GM12878 (cell line): ENCODE measurements around the gene HPSE2. TPM values are rescaled to one million over a fixed set of nuclear protein-coding genes. Genes with fewer than 3 reads are reported as not detected.

Source experiments
- ATAC-seq: fragments of 200-7000 bp; cut with Tn5 transposase; 3 replicates; pipeline ENCODE4 v1.9.1; 2020; ENCODE audit warnings: mild to moderate bottlenecking, moderate library complexity
- BruUV-seq: library from RNA; stranded (reverse); fragments of 400-500 nt; replicated peaks from 2 replicates; lab custom pipeline; 2021; lab: Mats Ljungman, UMichigan
- CTCF ChIA-PET: fragments of 300-600 bp; sonication (Branson Sonifier 250); formaldehyde crosslinking; extraction: SDS; loops from one replicate; lab custom pipeline; 2021; ENCODE audit warnings: inconsistent platforms; lab: Yijun Ruan, JAX
- POLR2A ChIA-PET: fragments of 350-600 bp; formaldehyde crosslinking; extraction: SDS; loops from one replicate; lab custom pipeline; 2021; ENCODE audit warnings: inconsistent platforms; lab: Charles Lee
- RAD21 ChIA-PET: fragments of 300-600 bp; sonication (Branson Sonifier 250); formaldehyde crosslinking; loops from one replicate; lab custom pipeline; 2023; ENCODE audit warnings: antibody characterized with exemption; ENCODE audit not compliant: unreplicated experiment; lab: Charles Lee
- SMC1A ChIA-PET: fragments of 300-600 bp; sonication (Branson Sonifier 250); formaldehyde crosslinking; loops from one replicate; lab custom pipeline; 2023; ENCODE audit not compliant: unreplicated experiment, uncharacterized antibody; lab: Charles Lee
- DNase-seq: peaks from one replicate; pipeline ENCODE4 v3.0.0-alpha.2; 2011; ENCODE audit warnings: low read depth, low spot score
- FAIRE-seq: peaks from 3 replicates; lab custom pipeline; 2011; peaks lifted over from hg19 to GRCh38; lab: Jason Lieb, UNC
- H2AFZ ChIP-seq: 2 replicates; pipeline ENCODE4 v1.6.0; 2011; ENCODE audit warnings: low read depth, low read length, control low read depth; ENCODE audit not compliant: control insufficient read depth
- H3K27ac ChIP-seq: 2 replicates; pipeline ENCODE4 v1.5.1; 2011; ENCODE audit warnings: control low read depth; ENCODE audit not compliant: control insufficient read depth, insufficient read depth
- H3K27me3 ChIP-seq, 2 experiments: replicated peaks in 1 of 2; 2 replicates each; pipeline versions ENCODE4 v1.6.0 to v1.6.1; 2011; ENCODE audit warnings: low read length in 1 of 2; ENCODE audit not compliant: control insufficient read depth in 2 of 2, insufficient read depth in 2 of 2
- H3K36me3 ChIP-seq, 2 experiments: 2 replicates each; pipeline ENCODE4 v1.5.1; 2011; ENCODE audit warnings: low read length in 1 of 2; ENCODE audit not compliant: control insufficient read depth in 2 of 2, insufficient read depth in 2 of 2
- H3K4me1 ChIP-seq: 2 replicates; pipeline ENCODE4 v1.6.1; 2011; ENCODE audit warnings: mild to moderate bottlenecking, low read length, moderate library complexity, mixed read lengths; ENCODE audit not compliant: control insufficient read depth, insufficient read depth
- H3K4me2 ChIP-seq: 2 replicates; pipeline ENCODE4 v1.6.0; 2011; ENCODE audit warnings: control low read depth; ENCODE audit not compliant: control insufficient read depth, insufficient read depth
- H3K4me3 ChIP-seq: fragments of 200-600 bp; sonication (generic); 2 replicates; pipeline ENCODE4 v1.5.1; 2016
- H3K79me2 ChIP-seq: 2 replicates; pipeline ENCODE4 v1.6.0; 2011; ENCODE audit warnings: low read length; ENCODE audit not compliant: control insufficient read depth, insufficient read depth
- H3K9ac ChIP-seq: 2 replicates; pipeline ENCODE4 v1.8.0; 2011; ENCODE audit warnings: low read length, control low read depth, mixed read lengths; ENCODE audit not compliant: control insufficient read depth, insufficient read depth
- H3K9me3 ChIP-seq: replicated peaks from 3 replicates; pipeline ENCODE4 v1.5.1; 2011; ENCODE audit warnings: mild to moderate bottlenecking, low read length; ENCODE audit not compliant: control insufficient read depth, insufficient read depth
- H4K20me1 ChIP-seq: 2 replicates; pipeline ENCODE4 v1.6.0; 2011; ENCODE audit not compliant: control insufficient read depth, insufficient read depth
- ATF7 ChIP-seq: fragments of 450-650 bp; IDR thresholded peaks from 2 replicates; pipeline ENCODE4 v1.6.1; 2016; ENCODE audit warnings: low read depth, mild to moderate bottlenecking
- BACH1 ChIP-seq: fragments of 450-650 bp; IDR thresholded peaks from 2 replicates; pipeline ENCODE4 v1.6.1; 2017; ENCODE audit warnings: mild to moderate bottlenecking, borderline replicate concordance
- CREM ChIP-seq: IDR thresholded peaks from 2 replicates; pipeline ENCODE4 v1.6.1; 2014; ENCODE audit warnings: antibody characterized with exemption, low read depth
- DPF2 ChIP-seq: fragments of 450-650 bp; IDR thresholded peaks from 2 replicates; pipeline ENCODE4 v1.6.1; 2017; ENCODE audit warnings: mild to moderate bottlenecking
- HDAC2 ChIP-seq: fragments of 200-600 bp; sonication (generic); IDR thresholded peaks from 2 replicates; pipeline ENCODE4 v1.6.1; 2017
- HDGF ChIP-seq: fragments of 450-650 bp; IDR thresholded peaks from 2 replicates; pipeline ENCODE4 v1.6.1; 2016; ENCODE audit warnings: antibody characterized with exemption
- MEF2A ChIP-seq: IDR thresholded peaks from 2 replicates; pipeline ENCODE4 v1.6.1; 2011; ENCODE audit warnings: low read depth, mild to moderate bottlenecking, low read length, moderate library complexity; ENCODE audit not compliant: insufficient read depth
- NR2F1 ChIP-seq: fragments of 450-650 bp; conservative IDR thresholded peaks from 2 replicates; pipeline ENCODE4 v1.6.1; 2017; ENCODE audit warnings: mild to moderate bottlenecking
- PAX5 ChIP-seq: IDR thresholded peaks from 2 replicates; pipeline ENCODE4 v1.6.1; 2011; ENCODE audit warnings: low read depth, low read length, borderline replicate concordance
- SREBF1 ChIP-seq: IDR thresholded peaks from 2 replicates; pipeline ENCODE4 v1.6.1; 2012; ENCODE audit warnings: mild to moderate bottlenecking, low read length
- ZBTB40 ChIP-seq: fragments of 450-650 bp; IDR thresholded peaks from 2 replicates; pipeline ENCODE4 v1.6.1; 2016; ENCODE audit warnings: mild to moderate bottlenecking, moderate library complexity, borderline replicate concordance
- ZSCAN29 ChIP-seq: fragments of 450-650 bp; IDR thresholded peaks from 2 replicates; pipeline ENCODE4 v1.6.1; 2017; ENCODE audit warnings: mild to moderate bottlenecking, moderate library complexity
- WGBS: methylation state at CpG from one replicate; pipeline ENCODE4 v1.1.6; 2016; ENCODE audit warnings: low lambda C conversion rate; ENCODE audit not compliant: insufficient replicate concordance, insufficient coverage; ENCODE audit errors: missing lambda C conversion rate; 5-methylcytosine and 5-hydroxymethylcytosine counted together
- in situ Hi-C: fragments of 300-500 bp; cut with MboI; formaldehyde crosslinking; loops from 9 replicates; pipeline ENCODE4 v1.14.3; 2018; ENCODE audit warnings: mixed read lengths
- intact Hi-C: fragments of 100-400 bp; cut with micrococcal nuclease; formaldehyde crosslinking; loops from one replicate; pipeline ENCODE4 v1.14.2; 2022; ENCODE audit not compliant: unreplicated experiment
- polyA plus RNA-seq, 11 experiments: library from polyadenylated mRNA; depleted of rRNA in 4 of 11; unstranded in 6 of 11; stranded (reverse) in 5 of 11; fragments of >200 nt; fragmentation: Nextera tagmentation in 4 of 11; fragmentation: Illumina TruSeq in 1 of 11; extraction: Ambion mirVana in 4 of 11; extraction: Trizol in 1 of 11; gene quantifications; 1 replicate in 1 of 11; 2 replicates in 10 of 11; pipeline versions ENCODE4 v1.2.1 to v1.2.3, GENCODE V29; 2011 to 2016; ENCODE audit warnings: inconsistent platforms in 2 of 11, missing spikeins in 2 of 11, low read depth in 1 of 11
- total RNA-seq, 4 experiments: library from RNA; depleted of rRNA in 3 of 4; stranded (reverse); fragments of >200 nt in 3 of 4; fragmentation: Illumina TruSeq in 1 of 4; extraction: Trizol in 1 of 4; gene quantifications; 2 replicates each; pipeline versions ENCODE4 v1.2.1 to v1.2.3, GENCODE V29; 2013 to 2021
- TF ChIP-seq, protein P1 (sequence below): fragments of 450-650 bp; IDR thresholded peaks from 2 replicates; pipeline ENCODE4 v1.6.1; 2016; ENCODE audit warnings: mild to moderate bottlenecking
- TF ChIP-seq, protein P2 (sequence below): IDR thresholded peaks from 2 replicates; pipeline ENCODE4 v1.6.1; 2012; ENCODE audit warnings: low read depth, low read length, improper control_type of control experiment

HPSE2 gene
- total and polyA plus RNA-seq, 10 of the 15 experiments (the other 5 are each of a cell fraction or from before 2014, with no cell fraction given) = 0.06 TPM; not detected in 9

DNA sequence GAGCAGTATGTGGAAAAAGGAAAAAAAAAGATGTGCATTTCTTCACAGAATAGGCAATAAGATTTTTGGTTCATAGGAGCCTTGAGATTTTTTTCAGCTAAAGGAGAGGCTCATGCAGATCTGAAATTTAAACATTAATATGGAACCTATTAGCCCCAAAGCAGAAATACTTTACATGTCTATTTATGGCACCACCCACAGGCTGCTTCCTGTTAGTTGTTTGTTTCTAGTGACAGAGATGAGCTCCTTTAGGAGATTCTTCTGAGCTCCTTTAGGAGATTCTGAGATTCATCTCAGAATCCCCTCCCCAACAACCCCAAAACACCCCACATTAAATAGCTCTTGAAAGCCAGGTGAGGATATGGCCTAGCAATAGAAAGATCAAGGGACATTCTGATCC lies 761.0 kb downstream of the HPSE2 start (continued):
- TF ChIP-seq, protein P1, sequence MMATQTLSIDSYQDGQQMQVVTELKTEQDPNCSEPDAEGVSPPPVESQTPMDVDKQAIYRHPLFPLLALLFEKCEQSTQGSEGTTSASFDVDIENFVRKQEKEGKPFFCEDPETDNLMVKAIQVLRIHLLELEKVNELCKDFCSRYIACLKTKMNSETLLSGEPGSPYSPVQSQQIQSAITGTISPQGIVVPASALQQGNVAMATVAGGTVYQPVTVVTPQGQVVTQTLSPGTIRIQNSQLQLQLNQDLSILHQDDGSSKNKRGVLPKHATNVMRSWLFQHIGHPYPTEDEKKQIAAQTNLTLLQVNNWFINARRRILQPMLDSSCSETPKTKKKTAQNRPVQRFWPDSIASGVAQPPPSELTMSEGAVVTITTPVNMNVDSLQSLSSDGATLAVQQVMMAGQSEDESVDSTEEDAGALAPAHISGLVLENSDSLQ = no peak
- TF ChIP-seq ZSCAN29 (no peak), NR2F1 (no peak), BACH1 (no peak), ATF7 (no peak), DPF2 (no peak)
- TF ChIP-seq, all 136 proteins: peak for 5

- H3K27me3 ChIP-seq = peaks cover 0 to 5% of the 10 kb centered on the region in 2 experiments; a peak in 2 of 4 replicates
- in situ Hi-C loops = no loop called here
- ChIA-PET RAD21 (no interaction called here), CTCF (interaction anchor here (0.5 to 1.9 kb wide), 2 partner anchors 154 to 774 kb away, joined by 3 to 6 read pairs; no protein-coding TSS in a partner anchor), POLR2A (interaction anchor here (0.6 kb wide), 1 partner anchor 184 kb away, joined by 4 read pairs; no protein-coding TSS in a partner anchor), SMC1A (no interaction called here)
- intact Hi-C loops = no loop called here
- DNase-seq (no peak), FAIRE-seq (no peak), ATAC-seq (no peak)
- H2AFZ ChIP-seq = no peak overlapping the region
- H3K4me3 ChIP-seq = no peak overlapping the region
- H3K9ac ChIP-seq = no peak overlapping the region
- 27% methylated on average over 4 of the region's 4 CpGs for WGBS
- H3K4me1 ChIP-seq = 0 out of 2 replicates have a peak, but pooled peaks cover 3% of the 10 kb centered on the region
- TF ChIP-seq, protein P2, sequence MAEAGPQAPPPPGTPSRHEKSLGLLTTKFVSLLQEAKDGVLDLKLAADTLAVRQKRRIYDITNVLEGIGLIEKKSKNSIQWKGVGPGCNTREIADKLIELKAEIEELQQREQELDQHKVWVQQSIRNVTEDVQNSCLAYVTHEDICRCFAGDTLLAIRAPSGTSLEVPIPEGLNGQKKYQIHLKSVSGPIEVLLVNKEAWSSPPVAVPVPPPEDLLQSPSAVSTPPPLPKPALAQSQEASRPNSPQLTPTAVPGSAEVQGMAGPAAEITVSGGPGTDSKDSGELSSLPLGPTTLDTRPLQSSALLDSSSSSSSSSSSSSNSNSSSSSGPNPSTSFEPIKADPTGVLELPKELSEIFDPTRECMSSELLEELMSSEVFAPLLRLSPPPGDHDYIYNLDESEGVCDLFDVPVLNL = no peak
- no peak for TF ChIP-seq HDAC2
- no peak for TF ChIP-seq CREM
- TF ChIP-seq MEF2A = no peak
- no peak for TF ChIP-seq ZBTB40
- no peak for TF ChIP-seq HDGF
- TF ChIP-seq SREBF1 = no peak
- no peak for TF ChIP-seq PAX5
- no peaks in the 10 kb centered on the region for H3K79me2 ChIP-seq
- no peaks in the 10 kb centered on the region for H3K36me3 ChIP-seq
- H3K27ac ChIP-seq = no peak overlapping the region
- no peaks in the 10 kb centered on the region for H4K20me1 ChIP-seq
- H3K4me2 ChIP-seq = no peak overlapping the region
- no peaks in the 10 kb centered on the region for H3K9me3 ChIP-seq
- no TSS peak for BruUV-seq
Measured at GRCh38 chr10:98472196-98472595, 763.5 kb downstream of the HPSE2 start.
